PC-3 (cell line): ENCODE data around the gene SMNDC1.

ENCODE experiments used
- EZH2 ChIP-seq: fragments of 300-600 bp; sonication (generic); IDR thresholded peaks from one replicate; pipeline ENCODE4 v1.6.1; 2017; ENCODE audit warnings: antibody characterized with exemption, mild to moderate bottlenecking, low read length; ENCODE audit not compliant: unreplicated experiment
- EZH2phosphoT487 ChIP-seq: fragments of 300-600 bp; sonication (generic); IDR thresholded peaks from 2 replicates; pipeline ENCODE4 v1.6.1; 2018; ENCODE audit warnings: mild to moderate bottlenecking, antibody characterized with exemption, low read length, borderline replicate concordance

DNA sequence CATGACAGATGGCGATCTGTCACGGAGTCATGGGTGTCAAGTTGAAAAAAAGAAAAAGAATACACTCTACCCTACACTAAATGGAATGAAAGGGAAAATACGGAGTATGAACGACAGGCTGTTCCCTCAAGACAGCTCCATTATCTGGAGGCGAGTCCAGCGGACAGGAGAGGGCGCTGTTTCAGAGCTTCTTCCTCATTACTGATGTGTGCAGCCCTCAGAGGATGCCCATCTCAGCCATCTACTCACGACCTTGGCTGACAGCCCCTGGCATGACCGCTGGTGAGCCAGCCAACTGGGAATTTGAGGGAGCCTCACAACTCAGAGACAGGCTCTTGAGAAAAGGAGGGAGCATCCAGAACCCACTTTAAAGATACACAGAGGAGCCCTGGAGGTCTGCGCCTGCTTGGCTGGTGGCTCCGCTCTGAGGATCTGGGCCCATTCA is 49.6 kb upstream of the SMNDC1 start:
- TF ChIP-seq EZH2 (no peak), EZH2phosphoT487 (no peak)
